Measurements from ENCODE around the gene P2RX5. TPM values are rescaled to one million over a fixed set of nuclear protein-coding genes. Genes with fewer than 3 reads are reported as not detected.
A peak's percentile ranks its signal among the peaks of the same experiment; 100 is the strongest.

Gene P2RX5
- total and polyA plus RNA-seq, 12 donors: 6.0 to 56.6 (median 12.4) TPM

DNA sequence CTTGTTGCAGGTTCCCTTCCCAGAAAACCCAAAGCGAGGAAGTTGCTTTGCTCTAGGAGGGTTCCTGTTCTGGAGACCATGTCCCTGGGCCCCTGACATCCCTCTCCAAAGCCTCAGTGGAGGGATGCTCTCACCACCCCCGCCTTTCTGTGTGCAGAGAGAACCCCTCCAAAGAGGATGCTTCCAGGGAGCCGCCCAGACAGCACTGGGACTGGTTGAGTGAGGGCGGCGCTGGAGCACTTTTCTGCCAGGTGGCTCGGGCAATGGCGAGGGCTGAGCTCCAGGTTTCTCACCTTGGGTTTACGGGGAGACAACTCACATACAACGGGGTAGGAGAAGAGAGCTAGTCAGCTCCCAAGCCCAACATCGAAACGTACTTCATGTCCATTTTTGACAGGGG lies 20.1 kb downstream of the P2RX5 start:
- ATAC-seq (no peak), DNase-seq (no peak)
- H3K27me3 ChIP-seq: no peaks in the 10 kb centered on the region
- peaks cover 0 to 19% (median 0%) of the 10 kb centered on the region in 9 donors for H3K36me3 ChIP-seq
- TF ChIP-seq, protein P1, sequence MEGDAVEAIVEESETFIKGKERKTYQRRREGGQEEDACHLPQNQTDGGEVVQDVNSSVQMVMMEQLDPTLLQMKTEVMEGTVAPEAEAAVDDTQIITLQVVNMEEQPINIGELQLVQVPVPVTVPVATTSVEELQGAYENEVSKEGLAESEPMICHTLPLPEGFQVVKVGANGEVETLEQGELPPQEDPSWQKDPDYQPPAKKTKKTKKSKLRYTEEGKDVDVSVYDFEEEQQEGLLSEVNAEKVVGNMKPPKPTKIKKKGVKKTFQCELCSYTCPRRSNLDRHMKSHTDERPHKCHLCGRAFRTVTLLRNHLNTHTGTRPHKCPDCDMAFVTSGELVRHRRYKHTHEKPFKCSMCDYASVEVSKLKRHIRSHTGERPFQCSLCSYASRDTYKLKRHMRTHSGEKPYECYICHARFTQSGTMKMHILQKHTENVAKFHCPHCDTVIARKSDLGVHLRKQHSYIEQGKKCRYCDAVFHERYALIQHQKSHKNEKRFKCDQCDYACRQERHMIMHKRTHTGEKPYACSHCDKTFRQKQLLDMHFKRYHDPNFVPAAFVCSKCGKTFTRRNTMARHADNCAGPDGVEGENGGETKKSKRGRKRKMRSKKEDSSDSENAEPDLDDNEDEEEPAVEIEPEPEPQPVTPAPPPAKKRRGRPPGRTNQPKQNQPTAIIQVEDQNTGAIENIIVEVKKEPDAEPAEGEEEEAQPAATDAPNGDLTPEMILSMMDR (IDR thresholded peaks at IDR 0.05): no peak
- no peaks in the 10 kb centered on the region for H3K9me3 ChIP-seq
- no peak overlapping the region for H3K27ac ChIP-seq
- WGBS, 2 donors: 85 to 88% methylated on average over 11 of the region's 11 CpGs
- no peak overlapping the region for H3K4me3 ChIP-seq
- intact Hi-C loops (cut with DNase I): no loop called here
- H3K4me1 ChIP-seq: peaks cover 0 to 4% (median 0%) of the 10 kb centered on the region in 9 donors

- no peaks in the 10 kb centered on the region for H3K9me3 ChIP-seq
- no peak for DNase-seq
- TF ChIP-seq, protein P1 (IDR thresholded peaks at IDR 0.05): no peak
- H3K4me1 ChIP-seq: peaks cover 5 to 18% (median 13%) of the 10 kb centered on the region in 9 donors
- no peak overlapping the region for H3K4me3 ChIP-seq
- no peaks in the 10 kb centered on the region for H3K27me3 ChIP-seq
- peaks cover 0 to 18% (median 0%) of the 10 kb centered on the region in 9 donors for H3K36me3 ChIP-seq
- intact Hi-C loops (cut with DNase I): no loop called here
- 96 to 97% methylated on average over 4 of the region's 4 CpGs for WGBS, 2 donors
- no peak overlapping the region for H3K27ac ChIP-seq
- ATAC-seq: no peak
Measured at GRCh38 chr17:3672571-3672970, 23.4 kb downstream of the P2RX5 start.

DNA sequence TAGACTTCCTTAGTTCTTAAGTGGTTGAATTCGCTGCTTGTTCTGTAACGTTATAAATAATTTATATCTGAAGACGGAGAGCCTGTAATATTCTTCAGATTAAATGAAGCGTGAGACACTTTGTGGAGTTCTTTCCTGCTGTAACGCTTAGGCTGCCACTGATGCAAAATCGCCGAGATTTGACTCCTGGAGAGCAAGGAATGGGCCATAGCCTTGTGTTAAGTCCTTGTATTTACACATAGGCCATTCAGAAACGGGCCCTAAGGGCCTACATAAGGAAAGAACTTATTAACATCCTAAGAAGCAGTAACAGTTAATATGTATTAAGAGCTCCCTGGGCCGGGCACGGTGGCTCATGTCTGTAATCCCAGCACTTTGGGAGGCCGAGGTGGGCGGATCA lies 26.4 kb downstream of the P2RX5 start:
- Histone ChIP-seq H3K9me3 (no peaks in the 10 kb centered on the region), H3K27me3 (no peaks in the 10 kb centered on the region), H3K4me3 (peak overlapping the region; percentile 68 to 99 (median 86)), H3K27ac (peak overlapping the region in 3 of 10 donors; percentile 95 to 99 (median 99)), H3K36me3 (peaks cover 0 to 29% (median 5%) of the 10 kb centered on the region in 9 donors), H3K4me1 (peaks cover 14 to 48% (median 40%) of the 10 kb centered on the region in 9 donors)
- intact Hi-C loops (cut with DNase I): loop anchor here in 1 of 10 donors (10.0 kb wide), 1 partner anchor 135 kb away; no protein-coding TSS in a partner anchor
- TF ChIP-seq, protein P1 (IDR thresholded peaks at IDR 0.05): no peak
- WGBS, 2 donors: 47 to 48% methylated on average over 12 of the region's 12 CpGs
- DNase-seq (no peak), ATAC-seq (no peak)

GRCh38 chr17:3669085-3669347 lies 26.9 kb downstream of the P2RX5 start:
- intact Hi-C loops (cut with DNase I): loop anchor here in 1 of 10 donors (10.0 kb wide), 1 partner anchor 134 kb away; no protein-coding TSS in a partner anchor

More at GRCh38 chr17:3669085-3669347, 26.9 kb downstream of the P2RX5 start:
- DNase-seq: no peak
- WGBS, 2 donors: 0 to 1% methylated on average over 32 of the region's 32 CpGs
- Histone ChIP-seq H3K9me3 (no peaks in the 10 kb centered on the region), H3K36me3 (peaks cover 0 to 34% (median 10%) of the 10 kb centered on the region in 9 donors), H3K4me3 (peak overlapping the region; percentile 68 to 99 (median 86)), H3K4me1 (peaks cover 14 to 53% (median 42%) of the 10 kb centered on the region in 9 donors), H3K27me3 (no peaks in the 10 kb centered on the region), H3K27ac (peak overlapping the region; percentile 73 to 100 (median 98))
- TF ChIP-seq, protein P1 (IDR thresholded peaks at IDR 0.05): no peak
- ATAC-seq: no peak

All from heart right ventricle (tissue), 16 donors.